Uterus (tissue), 4 donors: ENCODE measurements around the gene RABEP2. TPM values are rescaled to one million over a fixed set of nuclear protein-coding genes. Genes with fewer than 3 reads are reported as not detected.

Experiments used
- DNase-seq, 2 donors: peaks; one replicate each; pipeline ENCODE4 v3.0.0-alpha.2; 2019 to 2020
- H3K27ac ChIP-seq, 2 donors: fragments of 200-600 bp; sonication (generic); 1 replicate in 1 of 2; 2 replicates in 1 of 2; pipeline ENCODE4 v1.5.1; 2016 to 2018
- H3K27me3 ChIP-seq, 2 donors: fragments of 200-600 bp; sonication (generic); one replicate each; pipeline ENCODE4 v1.5.1; 2018 to 2019; ENCODE audit warnings: control low read depth in 1 of 2
- H3K36me3 ChIP-seq, 2 donors: fragments of 200-600 bp; sonication (generic); one replicate each; pipeline ENCODE4 v1.5.1; 2019; ENCODE audit warnings: control low read depth in 1 of 2
- H3K4me1 ChIP-seq, 2 donors: fragments of 200-600 bp; sonication (generic); one replicate each; pipeline ENCODE4 v1.5.1; 2018 to 2019; ENCODE audit warnings: control low read depth in 1 of 2
- H3K4me3 ChIP-seq, 2 donors: fragments of 200-600 bp; sonication (generic); 1 replicate in 1 of 2; 2 replicates in 1 of 2; pipeline ENCODE4 v1.5.1; 2018 to 2019; ENCODE audit warnings: mild to moderate bottlenecking in 1 of 2
- H3K9me3 ChIP-seq, 2 donors: fragments of 200-600 bp; sonication (generic); one replicate each; pipeline ENCODE4 v1.5.1; 2019; ENCODE audit warnings: control low read depth in 1 of 2
- POLR2A ChIP-seq, 2 donors: fragments of 450-650 bp; IDR thresholded peaks; one replicate each; pipeline ENCODE4 v1.6.1; 2016; ENCODE audit warnings: antibody characterized with exemption in 2 of 2, mild to moderate bottlenecking in 1 of 2, moderate library complexity in 1 of 2
- intact Hi-C: fragments of 100-400 bp; cut with DNase I; formaldehyde crosslinking; loops from one replicate; pipeline ENCODE4 v1.15.1; 2023; ENCODE audit warnings: low total_unique reads
- total RNA-seq, 4 donors: library from RNA; depleted of rRNA in 3 of 4; stranded (reverse); fragments of >200 nt in 3 of 4; gene quantifications; one replicate each; pipeline versions ENCODE4 v1.1.0 to v1.2.4, GENCODE V29; 2014 to 2023
- TF ChIP-seq, protein P1 (sequence below), 4 experiments: fragments of 200-600 bp in 2 of 4; fragments of 450-650 bp in 2 of 4; sonication (generic) in 2 of 4; IDR thresholded peaks; one replicate each; pipeline ENCODE4 v1.5.1; 2016 to 2019; ENCODE audit warnings: antibody characterized with exemption in 4 of 4, mild to moderate bottlenecking in 2 of 4, moderate library complexity in 1 of 4
- donor health status: DM: yes; HTN: yes; CAD: no.

The RABEP2 gene
- total RNA-seq, 4 donors from 2014 or later: 4.9 to 41.1 (median 9.3) TPM

DNA sequence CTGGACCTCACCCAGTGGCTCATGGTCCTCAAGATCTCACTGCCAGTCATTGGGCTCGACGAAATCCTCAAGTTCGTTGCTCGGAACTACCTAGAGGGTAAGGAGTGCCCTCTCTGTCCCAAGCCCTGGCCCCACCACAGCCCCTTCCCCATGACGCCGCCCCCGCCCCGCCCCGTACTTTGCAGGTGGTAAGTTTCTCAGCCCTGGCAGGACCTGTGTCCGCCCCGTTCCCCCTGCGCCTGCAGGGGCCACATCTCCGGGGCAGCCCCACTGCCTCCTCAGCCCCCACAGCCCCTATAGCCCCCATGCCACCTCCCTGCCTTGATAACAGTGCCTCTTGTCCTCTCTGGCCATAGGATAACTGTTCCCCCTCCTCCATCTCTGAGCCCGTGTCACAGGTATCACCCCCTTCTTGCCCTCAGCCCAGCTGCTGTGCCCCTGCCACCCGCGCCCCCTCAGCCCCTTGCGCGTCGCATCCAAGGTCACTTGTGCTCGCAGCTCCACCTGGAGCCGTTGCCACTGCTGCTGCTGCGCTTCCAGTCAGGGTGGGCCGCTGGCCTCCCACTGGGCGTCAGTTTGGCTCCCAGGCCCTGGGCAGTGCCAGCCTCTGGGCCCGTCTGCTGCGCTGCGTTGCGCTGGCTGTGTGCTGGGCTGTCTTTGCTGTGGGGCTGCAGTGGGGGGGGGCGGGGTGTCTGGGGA is 21.5 kb downstream of the RABEP2 start:
- no peak for TF ChIP-seq POLR2A (IDR thresholded peaks at IDR 0.05)
- TF ChIP-seq, protein P1, sequence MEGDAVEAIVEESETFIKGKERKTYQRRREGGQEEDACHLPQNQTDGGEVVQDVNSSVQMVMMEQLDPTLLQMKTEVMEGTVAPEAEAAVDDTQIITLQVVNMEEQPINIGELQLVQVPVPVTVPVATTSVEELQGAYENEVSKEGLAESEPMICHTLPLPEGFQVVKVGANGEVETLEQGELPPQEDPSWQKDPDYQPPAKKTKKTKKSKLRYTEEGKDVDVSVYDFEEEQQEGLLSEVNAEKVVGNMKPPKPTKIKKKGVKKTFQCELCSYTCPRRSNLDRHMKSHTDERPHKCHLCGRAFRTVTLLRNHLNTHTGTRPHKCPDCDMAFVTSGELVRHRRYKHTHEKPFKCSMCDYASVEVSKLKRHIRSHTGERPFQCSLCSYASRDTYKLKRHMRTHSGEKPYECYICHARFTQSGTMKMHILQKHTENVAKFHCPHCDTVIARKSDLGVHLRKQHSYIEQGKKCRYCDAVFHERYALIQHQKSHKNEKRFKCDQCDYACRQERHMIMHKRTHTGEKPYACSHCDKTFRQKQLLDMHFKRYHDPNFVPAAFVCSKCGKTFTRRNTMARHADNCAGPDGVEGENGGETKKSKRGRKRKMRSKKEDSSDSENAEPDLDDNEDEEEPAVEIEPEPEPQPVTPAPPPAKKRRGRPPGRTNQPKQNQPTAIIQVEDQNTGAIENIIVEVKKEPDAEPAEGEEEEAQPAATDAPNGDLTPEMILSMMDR (IDR thresholded peaks at IDR 0.05): no peak
- no peak overlapping the region for H3K4me3 ChIP-seq
- H3K9me3 ChIP-seq: no peaks in the 10 kb centered on the region
- no peaks in the 10 kb centered on the region for H3K36me3 ChIP-seq
- H3K27me3 ChIP-seq: no peaks in the 10 kb centered on the region
- H3K4me1 ChIP-seq: no peaks in the 10 kb centered on the region
- DNase-seq: no peak
- intact Hi-C loops: no loop called here
- H3K27ac ChIP-seq: no peak overlapping the region

- intact Hi-C loops: no loop called here
These were observed 22.1 kb downstream of the RABEP2 start for GRCh38 chr16:28902909-28903308.

GRCh38 chr16:28901862-28902261 is 23.2 kb downstream of the RABEP2 start:
- no peaks in the 10 kb centered on the region for H3K27me3 ChIP-seq
- H3K9me3 ChIP-seq: no peaks in the 10 kb centered on the region
- no peak overlapping the region for H3K27ac ChIP-seq
- intact Hi-C loops: no loop called here
- TF ChIP-seq, protein P1 (IDR thresholded peaks at IDR 0.05): no peak
- TF ChIP-seq POLR2A (IDR thresholded peaks at IDR 0.05): no peak
- no peaks in the 10 kb centered on the region for H3K36me3 ChIP-seq
- H3K4me1 ChIP-seq: no peaks in the 10 kb centered on the region
- DNase-seq: no peak
- no peak overlapping the region for H3K4me3 ChIP-seq

More at GRCh38 chr16:28902909-28903308, 22.1 kb downstream of the RABEP2 start:
- no peak for DNase-seq
- Histone ChIP-seq H3K4me1 (no peaks in the 10 kb centered on the region), H3K4me3 (no peak overlapping the region), H3K36me3 (no peaks in the 10 kb centered on the region), H3K9me3 (no peaks in the 10 kb centered on the region), H3K27me3 (no peaks in the 10 kb centered on the region), H3K27ac (no peak overlapping the region)
- TF ChIP-seq POLR2A (IDR thresholded peaks at IDR 0.05): no peak
- TF ChIP-seq, protein P1 (IDR thresholded peaks at IDR 0.05): no peak

GRCh38 chr16:28900601-28901000 is 24.4 kb downstream of the RABEP2 start:
- Histone ChIP-seq H3K4me3 (no peak overlapping the region), H3K27me3 (no peaks in the 10 kb centered on the region), H3K9me3 (no peaks in the 10 kb centered on the region), H3K4me1 (no peaks in the 10 kb centered on the region), H3K27ac (no peak overlapping the region), H3K36me3 (no peaks in the 10 kb centered on the region)
- DNase-seq: no peak
- intact Hi-C loops: no loop called here
- TF ChIP-seq, protein P1 (IDR thresholded peaks at IDR 0.05): no peak
- TF ChIP-seq POLR2A (IDR thresholded peaks at IDR 0.05): no peak

GRCh38 chr16:28899882-28900590 is 25.0 kb downstream of the RABEP2 start:
- TF ChIP-seq POLR2A (IDR thresholded peaks at IDR 0.05): no peak
- TF ChIP-seq, protein P1 (IDR thresholded peaks at IDR 0.05): no peak
- Histone ChIP-seq H3K4me3 (no peak overlapping the region), H3K9me3 (no peaks in the 10 kb centered on the region), H3K27ac (no peak overlapping the region), H3K36me3 (no peaks in the 10 kb centered on the region), H3K27me3 (no peaks in the 10 kb centered on the region), H3K4me1 (no peaks in the 10 kb centered on the region)
- intact Hi-C loops: no loop called here
- DNase-seq: no peak
